CD4-positive, alpha-beta T cell treated with Interleukin-17A for 1 hour (primary cell): ENCODE data around the gene RIT2.

Source experiments
- DNase-seq: peaks from one replicate; pipeline ENCODE4 v3.0.0-alpha.2; 2020

Gene RIT2

DNA sequence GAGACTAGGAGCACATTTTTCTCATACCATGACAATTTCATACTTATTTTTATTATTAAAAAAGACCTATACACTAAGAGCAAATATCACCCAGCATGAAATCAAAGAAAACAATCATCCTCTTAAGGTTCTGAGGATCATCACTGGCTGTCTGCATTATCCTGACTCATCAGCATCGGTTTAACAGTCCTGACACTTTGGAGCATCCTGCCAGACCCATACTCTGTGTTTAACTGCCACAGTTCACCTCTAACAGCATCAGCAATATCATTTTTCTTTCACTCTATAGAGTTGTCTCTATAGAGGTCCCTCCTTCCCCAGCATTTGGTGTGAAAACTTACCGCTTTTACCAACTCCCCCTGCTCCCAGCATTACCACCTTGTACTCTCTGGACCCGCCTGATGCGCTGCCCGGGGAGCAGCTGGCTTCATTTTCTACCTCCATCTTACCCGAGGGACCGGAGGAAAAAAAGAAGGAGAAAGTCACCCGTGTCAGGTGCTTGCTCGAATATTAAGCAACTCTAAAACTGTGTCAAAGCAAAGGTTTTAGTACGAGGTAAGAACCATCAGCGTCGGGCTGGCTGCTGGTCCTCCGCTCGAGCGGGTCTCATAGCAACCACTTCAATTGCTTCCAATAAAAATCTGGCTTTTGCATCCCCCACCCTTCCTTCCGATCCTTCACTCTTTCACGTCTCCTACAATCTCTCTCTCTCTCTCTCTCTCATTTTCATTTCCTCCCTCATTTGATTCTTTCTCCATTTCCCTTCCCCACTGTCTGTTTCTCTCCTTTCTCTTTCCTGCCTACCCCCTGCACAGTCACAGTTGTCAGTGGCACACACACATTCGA, at the start of gene RIT2:
TSS of gene RIT2 (minus strand) at position 610 of the 846 bp plus-strand sequence.
- no peak for DNase-seq

DNA sequence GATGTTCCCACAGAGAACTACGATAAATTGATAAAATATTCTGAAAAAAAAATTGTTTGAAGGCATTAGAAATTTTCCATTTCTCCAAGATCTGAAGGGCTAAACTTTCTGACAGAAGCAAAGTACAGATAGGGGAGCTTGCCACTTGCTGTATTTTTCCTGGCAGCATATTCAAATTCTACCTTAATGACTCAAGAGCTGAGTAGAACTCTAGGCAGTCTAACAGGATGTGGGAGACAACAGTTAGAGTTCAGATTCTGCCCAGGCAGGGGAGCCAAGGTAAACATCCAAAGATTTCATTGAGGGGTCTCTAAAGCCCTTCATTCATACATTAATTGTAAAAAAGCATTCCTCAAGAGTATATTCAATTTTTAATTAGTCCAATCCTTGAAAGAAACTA, 46.0 kb upstream of the RIT2 start:
- no peak for DNase-seq

DNA sequence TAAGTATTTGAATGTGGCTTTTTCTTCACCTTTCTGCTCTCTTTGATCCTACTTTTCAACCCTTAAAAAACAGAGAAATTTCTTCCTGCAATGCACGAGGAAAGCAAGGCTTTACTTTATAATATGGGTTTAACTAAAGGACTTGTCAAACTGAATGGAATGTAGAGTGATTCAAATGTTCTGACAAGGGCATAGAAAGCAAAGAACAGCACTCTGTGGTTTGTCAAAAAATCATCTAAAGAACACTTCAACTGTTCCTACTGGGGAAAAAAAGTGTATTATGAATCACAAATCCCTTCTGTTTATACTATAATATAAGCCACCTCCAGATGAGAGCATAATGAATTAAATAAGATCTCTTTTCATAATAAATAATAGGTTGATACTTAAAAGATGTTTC, 45.0 kb upstream of the RIT2 start:
- no peak for DNase-seq

DNA sequence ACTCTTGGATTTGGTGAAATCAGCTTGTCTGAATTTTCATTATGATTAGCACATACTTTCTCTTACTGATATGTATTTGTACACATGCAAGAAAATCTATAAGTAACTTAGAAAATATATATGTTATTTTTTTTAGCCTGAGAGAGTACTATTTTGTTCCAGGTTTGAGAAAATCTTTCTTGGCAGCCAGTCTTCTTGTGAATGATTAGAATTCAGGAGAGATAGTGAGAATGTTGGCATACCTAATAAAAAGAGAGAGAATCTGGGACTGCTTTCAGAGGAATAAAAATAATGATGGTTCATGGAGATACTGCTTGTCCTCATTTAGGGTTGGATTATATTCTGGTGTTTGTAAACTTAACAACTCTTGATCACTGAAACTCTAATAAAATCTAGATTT, 44.4 kb upstream of the RIT2 start:
- DNase-seq: no peak

DNA sequence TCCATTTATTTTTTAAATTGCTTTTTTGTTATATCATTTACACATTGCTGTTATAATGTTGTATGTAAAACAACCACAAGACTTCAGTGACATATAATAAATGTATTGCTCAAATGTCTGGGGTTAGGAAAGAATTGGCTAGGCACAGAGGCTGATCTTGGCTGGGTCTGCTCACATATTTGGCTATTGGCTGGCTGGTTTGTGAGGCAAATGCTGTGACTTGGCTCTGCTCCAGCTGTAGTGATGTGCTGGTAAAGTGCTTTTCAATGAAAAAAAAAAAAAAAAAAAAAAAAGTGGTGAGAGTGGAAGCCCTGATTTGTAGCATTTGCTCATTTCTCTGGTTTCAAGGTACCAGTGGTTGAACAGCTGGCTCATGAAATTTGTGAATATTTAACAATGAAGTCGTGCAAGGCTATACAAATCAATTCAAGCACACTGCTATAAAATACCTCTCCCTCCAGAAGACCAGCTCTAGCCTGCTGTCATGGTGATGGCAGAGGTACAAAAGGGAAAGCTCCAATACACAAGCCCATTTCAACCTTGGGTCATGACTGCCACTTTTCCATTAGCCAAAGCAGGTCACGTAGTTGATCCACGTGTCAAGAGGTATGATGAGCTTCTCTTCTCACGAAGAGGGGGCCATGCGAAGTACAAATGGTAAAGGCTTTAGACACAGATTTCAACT, 43.7 kb upstream of the RIT2 start:
- no peak for DNase-seq

DNA sequence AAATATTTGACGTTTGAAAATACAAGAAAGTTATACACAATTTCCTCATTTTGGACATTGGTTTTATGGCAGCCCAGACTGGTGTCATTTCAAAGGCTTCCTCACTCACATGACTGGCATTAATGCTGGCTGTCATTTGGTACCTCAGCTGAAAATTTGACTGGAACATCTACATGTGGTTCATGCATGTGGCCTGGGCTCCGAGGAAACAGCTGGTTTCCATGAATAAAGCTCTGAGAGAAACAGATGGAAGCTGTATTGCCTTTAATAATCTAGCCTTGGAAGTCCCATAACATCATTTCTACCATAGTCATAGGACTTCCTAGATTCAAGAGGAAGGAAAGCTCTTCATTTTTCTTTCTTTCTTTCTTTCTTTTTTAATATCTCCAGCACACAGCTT, 42.9 kb upstream of the RIT2 start:
- DNase-seq: no peak

DNA sequence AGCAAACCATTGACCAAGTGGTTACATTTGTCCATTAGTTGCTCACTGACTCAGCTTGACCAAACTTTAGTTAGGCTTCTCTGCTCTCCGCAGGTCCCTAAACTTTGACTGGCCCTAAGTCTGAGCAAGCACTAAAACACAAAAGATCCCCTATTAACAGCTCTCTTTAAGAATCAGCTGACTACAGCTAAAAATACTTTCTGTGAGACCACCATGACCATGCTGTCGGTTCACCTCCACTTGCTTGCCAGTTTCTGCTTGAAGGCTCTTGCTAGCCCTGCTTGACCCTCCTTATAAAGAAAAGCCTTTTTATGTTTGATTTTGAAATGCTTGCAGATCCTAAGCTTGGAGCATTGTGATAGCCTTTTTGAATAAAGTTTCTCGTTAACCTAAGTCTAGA, 40.4 kb upstream of the RIT2 start:
- DNase-seq: no peak

DNA sequence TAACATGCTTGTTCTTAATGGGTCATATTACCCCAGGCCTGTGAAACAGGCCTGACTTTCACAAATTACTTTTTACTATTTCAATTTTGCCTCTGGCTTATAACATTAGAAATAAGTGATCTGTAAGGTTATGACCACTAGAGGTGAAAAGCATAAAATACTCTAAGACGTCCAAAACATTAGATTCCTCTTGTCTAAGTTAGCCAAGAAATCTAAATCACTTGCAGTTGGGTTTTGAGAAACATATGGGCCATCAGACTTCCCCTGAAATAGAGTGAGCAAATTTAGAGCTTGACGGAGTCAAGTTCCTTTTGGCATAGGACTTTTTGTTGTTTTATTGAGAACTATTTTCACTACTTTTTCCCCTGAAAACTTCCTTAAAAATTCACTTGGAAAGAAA, 32.7 kb upstream of the RIT2 start:
- no peak for DNase-seq

DNA sequence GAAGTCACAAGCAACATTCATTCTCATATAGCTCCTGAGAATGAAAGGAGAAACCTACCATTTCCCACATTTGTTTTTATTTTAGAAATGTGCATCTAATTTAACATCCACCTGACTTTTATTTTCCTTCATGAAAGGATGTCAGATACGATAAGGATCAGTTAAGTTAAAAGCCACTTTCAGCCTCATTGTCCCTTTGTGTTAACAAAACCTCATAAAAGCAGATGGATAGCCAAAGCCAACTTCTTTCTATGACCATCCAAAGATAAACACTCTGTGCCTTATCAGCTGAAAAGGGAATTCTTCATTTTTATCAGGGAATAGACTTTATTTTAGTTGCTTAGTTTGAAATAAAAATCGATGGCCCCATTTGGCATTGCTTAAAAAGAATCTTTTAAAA, 25.7 kb upstream of the RIT2 start:
- no peak for DNase-seq

DNA sequence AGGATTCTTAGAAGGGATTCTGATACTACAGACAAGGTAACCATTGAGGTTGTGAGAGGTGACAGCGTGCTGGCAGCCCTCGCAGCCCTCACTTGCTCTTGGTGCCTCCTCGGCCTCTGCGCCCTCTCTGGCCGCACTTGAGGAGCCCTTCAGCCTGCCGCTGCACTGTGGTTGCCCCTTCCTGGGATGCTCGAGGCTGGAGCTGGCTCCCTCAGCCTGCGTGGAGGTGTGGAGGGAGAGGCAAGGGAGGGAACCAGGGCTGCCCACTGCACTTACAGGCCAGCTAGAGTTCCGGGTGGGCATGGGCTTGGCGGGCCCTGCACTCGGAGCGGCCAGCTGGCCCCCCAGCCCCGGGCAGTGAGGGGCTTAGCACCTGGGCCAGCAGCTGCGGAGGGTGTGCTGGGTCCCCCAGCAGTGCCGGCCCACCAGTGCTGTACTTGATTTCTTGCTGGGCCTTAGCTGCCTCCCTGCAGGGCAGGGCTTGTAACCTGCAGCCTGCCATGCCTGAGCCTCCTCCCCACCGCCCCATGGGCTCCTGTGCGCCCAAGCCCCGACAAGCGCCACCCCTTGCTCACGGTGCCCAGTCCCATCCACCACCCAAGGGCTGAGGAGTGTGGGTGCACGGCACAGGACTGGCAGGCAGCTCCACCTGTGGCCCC, 23.9 kb upstream of the RIT2 start:
- DNase-seq: no peak

DNA sequence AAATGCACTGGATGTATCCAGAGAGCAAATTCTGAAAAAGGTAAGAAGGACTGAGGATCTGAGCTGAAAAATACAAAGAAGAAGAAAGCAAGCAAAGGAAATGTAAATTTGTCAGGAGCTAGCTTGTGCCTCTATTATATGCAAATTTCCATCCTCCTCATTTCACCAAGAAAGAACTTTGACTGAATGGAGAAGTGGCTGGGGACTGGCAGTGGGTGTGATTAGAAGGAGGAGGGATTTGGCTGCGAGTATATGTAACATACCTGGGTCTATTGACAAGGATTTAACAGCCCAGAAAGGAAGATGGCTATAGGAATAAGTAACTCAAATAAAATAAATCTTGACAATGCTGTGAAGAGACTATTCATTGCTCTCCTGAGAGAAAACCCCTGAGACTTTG, 19.4 kb upstream of the RIT2 start:
- DNase-seq: no peak

DNA sequence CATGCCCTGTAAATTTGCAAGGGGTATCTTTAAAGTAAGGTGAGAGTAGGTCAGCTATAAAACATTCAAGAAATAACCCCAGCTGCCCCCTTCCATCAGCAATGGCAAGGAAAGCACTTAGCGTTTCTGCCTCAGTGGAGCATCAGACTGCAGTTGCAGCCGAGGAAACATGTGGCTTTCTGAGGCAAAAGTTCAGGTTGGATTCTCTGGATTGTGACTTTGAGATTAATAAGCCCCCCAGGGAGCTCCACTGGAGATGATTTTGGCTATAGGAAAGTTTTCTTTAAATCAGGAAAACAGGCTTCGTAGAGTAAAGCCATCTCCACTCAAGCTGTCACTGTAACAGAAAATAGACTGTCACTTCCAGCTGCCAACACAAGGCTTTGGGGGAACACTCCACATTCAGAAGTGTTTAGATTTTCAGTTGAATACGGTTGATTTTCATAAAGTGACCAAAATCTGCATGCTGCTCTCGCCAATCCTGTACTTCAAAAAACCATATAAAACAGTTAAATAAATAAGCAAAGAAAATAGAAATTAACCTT, 15.3 kb upstream of the RIT2 start:
- DNase-seq: no peak

DNA sequence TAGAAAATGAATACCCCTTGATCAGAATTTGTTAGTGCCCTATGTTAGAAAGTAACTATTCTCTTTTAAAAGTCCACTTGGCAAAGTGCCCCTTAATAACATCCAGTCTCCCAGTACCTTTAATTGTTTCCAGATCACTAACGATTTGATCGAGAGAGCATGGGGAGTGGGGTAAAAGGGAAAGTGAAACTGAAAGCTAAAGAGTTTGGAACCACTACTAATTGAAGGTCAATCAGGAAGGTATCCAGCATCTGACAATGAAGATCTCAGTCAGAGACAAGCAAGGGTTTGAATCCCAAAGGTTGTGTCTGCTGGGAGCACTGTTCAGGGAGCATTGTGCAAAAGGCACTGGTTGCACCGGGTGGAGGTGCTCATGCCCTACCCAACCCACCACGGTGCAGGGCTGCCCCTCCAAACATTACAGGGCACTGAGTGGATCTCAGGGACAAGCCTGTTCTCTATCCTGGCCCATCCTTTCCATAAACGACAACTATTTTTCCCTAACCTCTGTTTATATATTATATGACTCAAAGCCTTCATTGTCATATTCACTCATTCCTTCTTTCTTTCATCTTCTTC, 14.6 kb upstream of the RIT2 start:
- no peak for DNase-seq

DNA sequence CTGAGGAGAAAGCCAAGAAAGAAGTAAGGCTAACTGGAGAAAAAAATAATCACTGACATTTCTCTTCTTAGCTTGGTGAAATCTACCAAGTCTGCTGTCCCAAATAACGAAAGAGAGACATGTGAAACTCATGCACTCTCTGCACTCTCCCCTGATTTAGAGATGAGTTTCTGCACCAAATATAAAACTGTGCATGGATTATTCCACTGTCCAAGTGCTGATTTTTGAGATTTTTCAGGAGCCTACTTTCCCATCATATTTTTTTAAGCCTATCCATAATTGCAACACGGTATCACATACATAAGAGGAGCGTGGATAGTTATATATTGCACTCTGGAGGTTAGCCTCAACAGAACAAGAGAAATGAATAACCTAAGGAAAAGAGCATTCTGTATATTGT, 10.0 kb upstream of the RIT2 start:
- no peak for DNase-seq

DNA sequence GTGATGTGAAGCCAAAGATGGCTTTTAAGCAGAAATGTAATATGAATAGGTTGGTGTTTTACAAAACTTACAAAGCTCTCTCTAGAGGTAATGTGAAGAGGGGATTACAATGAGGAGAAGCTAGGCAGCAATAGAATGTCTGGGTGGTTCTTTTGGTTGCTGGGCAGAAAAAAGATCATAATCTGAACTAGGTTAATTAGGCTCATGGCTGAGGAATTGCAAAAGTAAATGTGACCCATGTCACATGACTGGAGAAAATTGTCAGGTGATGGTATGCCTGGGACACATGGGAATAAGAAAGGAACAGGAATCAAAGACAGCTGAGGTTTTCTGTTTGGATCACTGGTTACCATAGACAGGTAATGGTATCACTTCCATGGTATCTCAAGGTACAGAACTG, 7.5 kb upstream of the RIT2 start:
- DNase-seq: no peak

DNA sequence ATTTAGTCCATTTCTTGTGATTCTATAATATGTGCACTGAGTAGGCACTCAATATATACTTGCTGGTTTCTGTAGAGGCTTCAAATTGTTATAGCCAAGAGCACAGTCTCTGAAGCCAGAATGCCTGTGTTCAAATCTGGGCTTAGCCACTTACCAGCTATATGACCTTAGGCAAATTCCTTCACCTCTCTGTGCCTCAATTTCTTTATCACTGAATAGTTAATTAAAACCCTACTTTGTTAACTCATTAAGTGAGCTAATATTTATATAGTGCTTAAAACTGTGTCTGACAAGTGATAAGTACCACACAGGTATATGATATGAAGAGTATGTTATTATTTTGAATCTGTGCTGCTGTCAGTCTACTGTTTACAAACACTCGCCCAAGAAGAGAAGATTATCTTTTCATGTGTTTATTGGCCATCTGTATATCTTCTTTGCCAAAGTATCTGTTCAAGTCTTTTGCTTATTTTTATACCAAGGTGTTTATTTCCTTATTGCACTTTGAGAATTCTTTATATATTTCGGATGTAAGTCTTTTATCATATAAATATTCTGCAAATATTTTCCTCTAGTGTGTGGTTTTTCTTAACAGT, 1.3 kb upstream of the RIT2 start:
- DNase-seq: no peak

DNA sequence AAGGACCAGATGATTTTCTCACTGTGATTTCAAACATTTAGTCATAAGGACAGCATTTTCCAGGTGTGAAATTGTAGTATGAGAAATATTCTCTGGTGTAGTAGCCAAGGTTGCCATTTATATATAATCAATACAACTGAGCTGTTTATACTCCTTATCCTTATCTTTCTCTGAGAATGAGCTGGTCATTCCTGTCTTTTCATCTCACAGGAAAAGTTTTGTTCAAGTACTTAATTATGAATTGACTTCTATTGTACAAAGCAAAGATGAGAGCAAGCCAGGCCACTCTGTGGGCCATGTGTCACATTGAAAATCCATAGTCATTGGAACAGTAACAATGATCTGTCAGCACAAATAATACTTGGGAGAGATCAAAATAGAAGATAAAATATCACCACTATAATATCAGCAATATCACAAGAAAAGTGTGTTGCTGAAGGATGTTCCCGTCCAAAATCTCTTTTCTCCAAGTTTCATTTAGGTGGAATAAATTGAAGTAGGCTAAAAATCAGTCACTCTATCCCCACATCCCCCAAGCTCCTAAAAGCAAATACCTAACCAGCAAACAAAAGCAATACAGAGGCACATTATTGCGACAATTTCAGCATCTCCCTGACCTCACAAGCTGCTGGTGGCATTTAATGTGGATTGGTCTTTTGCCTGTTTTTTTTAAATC, 2.1 kb downstream of the RIT2 start:
- no peak for DNase-seq

DNA sequence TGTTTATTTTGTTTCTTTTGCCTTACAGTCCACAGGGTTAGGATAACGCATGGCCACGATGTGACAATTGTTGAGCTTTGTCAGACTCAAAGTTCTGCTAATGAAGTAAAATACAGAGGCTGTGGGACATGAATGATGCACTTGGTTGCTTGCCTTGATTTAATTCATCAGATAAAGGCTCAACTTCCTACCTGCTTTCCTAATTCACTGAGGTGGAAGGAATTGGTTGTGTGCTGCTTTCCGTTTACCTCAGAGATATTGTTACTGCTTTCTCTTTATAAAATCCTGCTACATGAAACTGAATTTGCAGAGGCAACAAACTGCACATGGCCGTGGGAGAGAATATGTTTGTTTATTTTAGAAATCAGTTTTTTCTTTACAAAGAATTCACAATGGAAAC, 6.6 kb downstream of the RIT2 start:
- no peak for DNase-seq

DNA sequence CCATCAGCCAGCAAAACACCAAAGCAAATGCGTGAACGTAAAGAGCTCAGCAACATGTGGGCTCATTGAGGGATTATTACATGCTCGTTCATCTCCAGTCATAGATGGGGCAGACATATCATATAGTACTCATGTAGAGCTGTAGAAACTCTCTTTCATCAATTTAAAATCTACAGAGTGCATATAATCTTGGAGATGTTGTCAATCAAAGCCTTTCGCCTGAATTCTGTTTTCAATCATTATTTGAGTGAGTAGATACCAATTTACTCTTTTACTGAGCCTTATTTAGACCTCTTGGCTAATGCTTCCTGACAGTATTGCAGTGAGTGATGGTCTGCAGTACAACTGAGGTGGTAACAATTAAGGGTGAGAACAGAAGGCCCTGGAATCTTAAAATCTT, 7.0 kb downstream of the RIT2 start:
- DNase-seq: no peak

DNA sequence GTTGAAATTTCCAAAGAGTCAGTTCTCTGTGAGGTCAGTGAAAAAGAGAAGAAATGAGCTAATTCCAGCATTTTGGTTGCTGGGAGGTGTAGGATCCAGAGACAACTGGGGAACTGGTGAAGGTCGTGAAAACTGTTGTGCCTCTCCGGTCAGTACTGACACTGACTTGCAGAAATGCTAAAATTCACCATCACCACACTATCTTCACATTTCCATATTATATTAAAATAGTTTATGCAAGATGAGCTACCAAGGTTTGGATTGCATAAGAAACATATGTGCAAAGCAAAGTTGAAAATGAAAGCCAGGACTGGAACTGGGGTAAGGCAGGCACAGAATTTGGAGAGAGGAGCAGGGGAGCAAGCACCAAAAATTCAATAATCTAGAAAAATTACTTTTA, 21.8 kb downstream of the RIT2 start:
- DNase-seq: no peak

DNA sequence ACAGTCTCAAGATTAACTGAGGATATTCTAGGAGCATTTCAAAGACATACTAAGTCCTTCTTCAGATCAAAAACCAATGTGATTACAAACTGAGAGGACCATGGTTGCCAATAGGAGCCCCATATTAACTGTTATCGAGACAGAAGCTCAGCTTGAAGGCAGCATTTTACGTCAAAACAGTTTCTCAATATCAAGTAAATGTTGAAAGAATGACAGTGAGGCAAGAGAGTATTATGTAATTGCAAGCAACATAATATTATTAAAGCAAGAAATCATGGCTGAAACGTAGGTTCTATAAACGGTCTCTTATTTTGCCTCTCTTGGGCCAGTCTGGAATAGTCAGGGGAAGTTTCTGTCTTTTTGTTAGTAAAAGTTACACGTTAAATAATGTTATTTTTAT, 22.9 kb downstream of the RIT2 start:
- DNase-seq: no peak

DNA sequence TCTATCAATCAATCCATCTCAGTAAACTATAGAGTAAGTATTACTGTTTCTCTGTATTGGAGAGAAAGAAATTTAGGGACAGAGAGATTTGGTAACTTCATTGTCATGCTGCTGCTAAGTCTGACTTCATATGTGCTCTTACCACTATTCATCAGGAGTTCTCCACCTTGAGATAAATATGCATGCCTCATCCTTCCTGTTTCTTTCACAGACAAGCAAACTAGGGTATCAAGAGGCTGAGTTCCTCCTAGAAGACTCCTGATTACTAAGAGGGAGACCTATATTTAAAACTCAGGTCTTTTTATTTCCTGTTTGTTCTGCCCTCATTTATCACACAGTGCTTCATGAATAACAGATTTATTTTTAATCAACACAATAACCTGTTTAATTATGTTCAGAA, 34.1 kb downstream of the RIT2 start:
- no peak for DNase-seq

DNA sequence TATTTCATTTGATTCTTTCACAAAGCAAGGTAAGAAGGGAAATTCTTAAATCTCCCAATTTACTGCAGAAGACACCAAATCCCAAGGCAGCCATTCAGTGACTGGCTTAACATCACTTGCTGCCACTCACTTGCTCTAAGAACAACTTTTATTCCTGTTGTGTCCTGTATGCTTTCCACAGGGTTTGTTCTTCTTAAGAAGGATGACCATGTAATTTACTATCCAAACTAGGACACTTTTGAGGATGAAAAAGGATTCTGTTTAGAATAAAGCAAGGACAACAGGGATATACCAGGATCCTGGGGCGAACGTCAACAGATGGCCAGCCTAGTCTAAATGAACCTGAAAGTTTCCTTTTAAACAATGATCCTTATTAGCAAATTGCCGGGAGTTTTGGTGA, 34.8 kb downstream of the RIT2 start:
- DNase-seq: no peak
